ENCODE data around the gene DAO. TPM values are rescaled to one million over a fixed set of nuclear protein-coding genes. Genes with fewer than 3 reads are reported as not detected.
A peak's percentile ranks its signal among the peaks of the same experiment; 100 is the strongest.

Gene DAO
- total and polyA plus RNA-seq, 2 of the 4 experiments (the other 2 are of a cell fraction) = not detected

DNA sequence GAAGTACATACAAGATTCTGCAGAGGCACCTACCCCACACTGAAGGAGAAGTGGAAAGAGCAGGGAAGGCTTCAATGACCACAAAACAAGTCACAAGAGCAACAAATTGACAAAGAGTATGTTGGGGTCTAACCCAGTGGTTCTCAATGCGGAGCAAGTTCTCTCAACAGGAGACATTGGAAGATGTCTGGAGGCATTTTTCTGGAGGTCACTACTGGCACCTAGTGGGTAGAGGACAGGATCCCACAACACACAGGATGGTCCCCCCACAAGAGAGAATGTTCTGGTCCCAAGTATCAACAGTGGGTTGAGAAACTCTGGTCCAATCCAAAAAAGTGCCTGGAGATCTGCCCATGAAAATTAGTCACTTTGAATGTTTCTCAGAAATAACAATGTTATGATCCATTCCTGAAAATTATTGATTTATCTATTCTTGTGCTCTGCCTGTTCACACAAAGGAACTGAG is 25.9 kb upstream of the DAO start (continued):
- TF ChIP-seq MAFK (IDR thresholded peaks at IDR 0.05; ENCODE audit: low read depth, low read length) = no peak

DNA sequence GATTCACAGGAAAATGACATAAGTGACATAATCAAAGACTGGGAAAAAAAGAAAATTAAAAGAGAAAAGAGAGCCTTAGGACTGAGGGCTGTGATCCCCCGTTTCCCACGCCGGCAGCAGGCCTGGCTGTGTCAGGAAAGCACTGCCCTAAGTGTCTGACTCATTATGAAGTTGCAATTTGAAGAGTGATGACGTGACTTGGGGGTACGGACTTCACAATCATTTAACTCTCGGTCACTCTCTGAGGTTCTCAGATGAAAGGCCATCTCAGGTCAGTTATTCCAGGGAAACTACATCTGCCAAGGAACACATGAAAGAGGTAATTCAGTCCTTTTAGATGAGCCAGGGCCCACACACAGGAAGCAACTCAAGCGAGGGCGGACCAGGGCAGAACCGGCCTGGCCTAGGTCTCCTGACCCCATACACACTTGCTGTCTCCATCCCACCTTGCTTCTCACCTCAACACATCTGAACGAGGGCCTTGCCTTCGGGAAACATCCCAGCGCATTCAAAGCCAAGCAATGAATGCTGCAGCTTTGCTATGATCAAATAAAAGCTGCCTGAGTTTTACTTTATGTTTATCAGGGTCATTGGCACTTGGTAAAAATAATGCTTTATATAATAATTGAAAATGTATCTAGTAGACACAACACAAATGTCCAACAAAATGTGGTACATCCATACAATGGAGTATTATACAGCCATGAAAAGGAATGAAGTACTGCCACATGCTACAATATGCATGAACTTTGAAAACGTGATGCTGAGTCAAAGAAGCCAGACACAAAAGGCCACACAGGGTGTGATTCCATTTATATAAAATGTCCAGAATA is 25.2 kb upstream of the DAO start:
- peak overlapping the region; percentile 43 for H4K5ac ChIP-seq (ENCODE audit: low read depth, low read length)
- peak overlapping the region; percentile 18 for H3K9ac ChIP-seq (ENCODE audit: low read depth, low read length)
- H2BK5ac ChIP-seq (ENCODE audit: low read depth, low read length, poor library complexity, severe bottlenecking) = peak overlapping the region; percentile 100
- peak overlapping the region; percentile 93 for H2AK5ac ChIP-seq (ENCODE audit: low read depth, low read length)
- peak overlapping the region; percentile 90 for H3K23ac ChIP-seq (ENCODE audit: low read depth, low read length)
- CTCF ChIA-PET = no interaction called here
- peaks cover 30% of the 10 kb centered on the region for H4K20me1 ChIP-seq (ENCODE audit: insufficient read depth, low read length)
- H2AK9ac ChIP-seq (replicated peaks; ENCODE audit: low read depth, low read length, poor library complexity) = peak overlapping the region; percentile 13
- peaks cover 9 to 30% of the 10 kb centered on the region in 2 experiments; a peak in 3 of 4 replicates for H3K79me1 ChIP-seq (ENCODE audit: low read depth in 1 of 2, low read length in 2 of 2)
- peak overlapping the region; percentile 29 for H3K4me2 ChIP-seq (ENCODE audit: low read depth, low read length)
- H2BK20ac ChIP-seq (ENCODE audit: low read depth, low read length) = peak overlapping the region; percentile 90
- peaks cover 2% of the 10 kb centered on the region; the same call in 1 of the 2 replicates for H3K9me3 ChIP-seq (ENCODE audit: control insufficient read depth, insufficient read depth, low read length)
- H2BK120ac ChIP-seq (ENCODE audit: low read depth, low read length) = peak overlapping the region; percentile 92
- 2% methylated on average over 6 of the region's 13 CpGs; no CpG with 5 or more reads in 1 of the 2 experiments for WGBS, 2 experiments (ENCODE audit: extremely low coverage in 2 of 2, insufficient read length in 1 of 2)
- no peaks in the 10 kb centered on the region for H3K9me1 ChIP-seq (ENCODE audit: insufficient read depth, low read length)
- peak overlapping the region; percentile 71 for H3K56ac ChIP-seq (ENCODE audit: extremely low read depth, insufficient read depth, low read length)
- H3K27ac ChIP-seq (ENCODE audit: insufficient read depth, low read length) = peak overlapping the region; percentile 87
- dilution Hi-C loops (cut with HindIII; ENCODE audit: low sequenced_read_pairs, unreplicated experiment) (no loop called here), intact Hi-C loops (cut with micrococcal nuclease) (loop anchor here (1.0 to 10.0 kb wide), 7 partner anchors 16 to 292 kb away; partner anchors contain the start of genes ALKBH2, ISCU and UNG), in situ Hi-C loops (cut with MboI; ENCODE audit: low sequenced_read_pairs) (loop anchor here (5.0 to 10.0 kb wide), 2 partner anchors 47 to 130 kb away; no protein-coding TSS in a partner anchor)
- POLR2A ChIA-PET (ENCODE audit: unreplicated experiment) = no interaction called here
- peak; percentile 100 for DNase-seq
- no peak overlapping the region for H2AFZ ChIP-seq (replicated peaks; ENCODE audit: low read length, poor library complexity)
- no peaks in the 10 kb centered on the region for H3K27me3 ChIP-seq (ENCODE audit: control insufficient read depth, insufficient read depth, low read length)
- peak overlapping the region; percentile 93 for H3K4ac ChIP-seq (ENCODE audit: low read depth, low read length)
- ATAC-seq (ENCODE audit: low read depth) = peak; percentile 7
- TF ChIP-seq CEBPB (IDR thresholded peaks at IDR 0.05; ENCODE audit: low read depth, low read length) = peak; percentile 86
- TF ChIP-seq, protein P1, sequence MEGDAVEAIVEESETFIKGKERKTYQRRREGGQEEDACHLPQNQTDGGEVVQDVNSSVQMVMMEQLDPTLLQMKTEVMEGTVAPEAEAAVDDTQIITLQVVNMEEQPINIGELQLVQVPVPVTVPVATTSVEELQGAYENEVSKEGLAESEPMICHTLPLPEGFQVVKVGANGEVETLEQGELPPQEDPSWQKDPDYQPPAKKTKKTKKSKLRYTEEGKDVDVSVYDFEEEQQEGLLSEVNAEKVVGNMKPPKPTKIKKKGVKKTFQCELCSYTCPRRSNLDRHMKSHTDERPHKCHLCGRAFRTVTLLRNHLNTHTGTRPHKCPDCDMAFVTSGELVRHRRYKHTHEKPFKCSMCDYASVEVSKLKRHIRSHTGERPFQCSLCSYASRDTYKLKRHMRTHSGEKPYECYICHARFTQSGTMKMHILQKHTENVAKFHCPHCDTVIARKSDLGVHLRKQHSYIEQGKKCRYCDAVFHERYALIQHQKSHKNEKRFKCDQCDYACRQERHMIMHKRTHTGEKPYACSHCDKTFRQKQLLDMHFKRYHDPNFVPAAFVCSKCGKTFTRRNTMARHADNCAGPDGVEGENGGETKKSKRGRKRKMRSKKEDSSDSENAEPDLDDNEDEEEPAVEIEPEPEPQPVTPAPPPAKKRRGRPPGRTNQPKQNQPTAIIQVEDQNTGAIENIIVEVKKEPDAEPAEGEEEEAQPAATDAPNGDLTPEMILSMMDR (conservative IDR thresholded peaks at IDR 0.05; ENCODE audit: low read depth, low read length) = no peak
- peak; percentile 39; the same call in 1 of the 2 replicates for TF ChIP-seq MXI1 (IDR thresholded peaks at IDR 0.05; ENCODE audit: borderline replicate concordance, low read depth, low read length)
- TF ChIP-seq BHLHE40 (IDR thresholded peaks at IDR 0.05; ENCODE audit: low read depth, low read length) = no peak; the same call in none of the 2 replicates
- TF ChIP-seq MAZ (IDR thresholded peaks at IDR 0.05; ENCODE audit: borderline replicate concordance, low read depth, low read length) = no peak
- peak; percentile 37 for TF ChIP-seq RCOR1 (IDR thresholded peaks at IDR 0.05; ENCODE audit: insufficient replicate concordance, low read length)
- TF ChIP-seq SMC3 (IDR thresholded peaks at IDR 0.05; ENCODE audit: low read depth, low read length) = no peak
- TF ChIP-seq NFE2L2 (IDR thresholded peaks at IDR 0.05; ENCODE audit: low read depth, low read length) = peak; percentile 95
- TF ChIP-seq POLR2A (IDR thresholded peaks at IDR 0.05; ENCODE audit: low read depth, low read length) = peak; percentile 77; the same call in 1 of the 2 replicates
- peak; percentile 90 for TF ChIP-seq FOS (IDR thresholded peaks at IDR 0.05; ENCODE audit: low read depth, low read length)
- TF ChIP-seq CHD1 (IDR thresholded peaks at IDR 0.05; ENCODE audit: low read depth, low read length) = no peak; the same call in 1 of the 2 replicates
- peak; percentile 48; the same call in 1 of the 2 replicates for TF ChIP-seq MAFK (IDR thresholded peaks at IDR 0.05; ENCODE audit: low read depth, low read length)
- H3K4me1 ChIP-seq (ENCODE audit: control insufficient read depth, insufficient read depth, low read length) = peaks cover 30% of the 10 kb centered on the region
- H2BK15ac ChIP-seq (ENCODE audit: low read depth, low read length) = peak overlapping the region; percentile 71; the same call in 2 of the 3 replicates
- peak overlapping the region; percentile 91 for H3K14ac ChIP-seq (replicated peaks; ENCODE audit: low read depth, low read length)
- BruUV-seq (replicated peaks) = no TSS peak
- peak overlapping the region; percentile 91 to 99 for H4K8ac ChIP-seq (ENCODE audit: low read depth in 2 of 2, low read length in 2 of 2)
- peak overlapping the region; percentile 70 for H3K18ac ChIP-seq (ENCODE audit: low read depth, low read length)
- H3K36me3 ChIP-seq (ENCODE audit: control insufficient read depth, insufficient read depth, low read length) = peaks cover 9% of the 10 kb centered on the region
- peak overlapping the region; percentile 92 for H4K91ac ChIP-seq (ENCODE audit: insufficient read depth, low read depth, low read length)
- peak overlapping the region; percentile 4; the same call in 1 of the 2 replicates for H3K4me3 ChIP-seq (ENCODE audit: insufficient read depth, low read depth, low read length)

All from IMR-90 (cell line).